ENCODE measurements around the gene SLA2.
"Not testable (repeated sequence)": the region's sequence is repeated elsewhere in the genome, so short reads cannot be mapped to it uniquely, and the experiment has no call there.

Gene SLA2

DNA sequence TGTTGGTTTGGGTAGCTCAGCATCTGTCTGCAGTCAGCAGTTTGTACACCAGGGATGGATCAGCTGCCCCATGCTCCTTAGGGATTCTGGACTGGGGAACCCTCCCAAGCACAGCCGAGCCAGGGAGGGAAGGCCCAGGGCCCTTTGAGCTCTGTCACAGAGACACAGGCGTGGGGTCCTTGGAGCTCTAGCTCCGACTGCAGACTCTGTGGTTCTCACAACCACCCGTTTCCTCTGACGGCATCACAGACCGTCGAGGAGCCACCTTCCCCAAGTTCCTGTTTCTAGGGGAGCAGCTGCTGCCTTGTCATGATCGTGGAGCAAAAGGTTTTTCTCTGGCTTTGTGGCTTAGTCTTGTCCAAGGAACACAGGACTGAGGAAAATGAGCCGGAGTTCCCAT, at the start of gene SLA2:
Gene SLA2, minus strand, starts transcription at position 199 of the 400 bp plus-strand sequence. CDS start 4,861 bp downstream, outside the sequence.
- in situ Hi-C loops (cut with MboI; ENCODE audit: low sequenced_read_pairs), result no loop called here

- in situ Hi-C loops (cut with MboI; ENCODE audit: low sequenced_read_pairs), result not testable (repeated sequence)
These were observed 49.5 kb upstream of the SLA2 start for GRCh38 chr20:36695467-36695866.

DNA sequence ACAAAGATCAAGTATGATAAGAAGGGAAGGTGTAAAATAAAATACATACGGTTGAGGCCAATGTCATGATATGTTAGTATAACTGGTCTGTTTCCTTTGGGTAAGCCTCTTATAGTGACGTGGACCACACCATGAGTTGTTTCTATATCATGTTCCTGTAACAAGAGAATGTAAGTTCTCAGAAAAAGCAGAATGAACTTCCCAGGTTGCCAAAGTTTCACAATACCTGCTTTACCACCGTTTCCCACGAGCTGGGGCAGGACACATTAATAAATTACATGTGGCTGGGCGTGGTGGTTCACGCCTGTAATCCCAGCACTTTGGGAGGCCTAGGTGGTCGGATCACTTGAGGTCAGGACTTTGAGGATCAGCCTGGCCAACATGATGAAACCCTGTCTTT, 42.6 kb upstream of the SLA2 start:
- in situ Hi-C loops (cut with MboI; ENCODE audit: low sequenced_read_pairs), result no loop called here

GRCh38 chr20:36687850-36688249, 41.9 kb upstream of the SLA2 start:
- in situ Hi-C loops (cut with MboI; ENCODE audit: low sequenced_read_pairs), result no loop called here

GRCh38 chr20:36686944-36687343, 40.9 kb upstream of the SLA2 start:
- in situ Hi-C loops (cut with MboI; ENCODE audit: low sequenced_read_pairs), result no loop called here

DNA sequence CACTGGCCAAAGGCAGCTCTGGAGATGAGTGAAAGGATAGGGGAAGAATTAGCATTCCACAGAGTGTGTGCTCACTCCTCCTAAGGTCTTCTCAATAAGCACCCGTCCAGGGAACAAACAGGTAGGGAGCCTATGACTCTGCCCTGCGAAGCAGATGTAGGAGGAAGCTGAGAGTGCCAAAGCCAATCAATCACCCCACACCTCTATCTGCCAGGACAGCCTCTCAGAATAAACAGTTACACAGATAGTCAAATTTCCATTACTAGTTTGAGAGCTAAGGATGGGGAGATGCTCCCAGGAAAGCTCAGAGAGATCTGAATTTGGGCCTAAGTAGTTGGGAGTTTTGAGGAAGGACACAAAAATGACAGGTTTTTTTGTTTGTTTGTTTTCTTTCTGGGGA, 40.5 kb upstream of the SLA2 start:
- in situ Hi-C loops (cut with MboI; ENCODE audit: low sequenced_read_pairs), result no loop called here

DNA sequence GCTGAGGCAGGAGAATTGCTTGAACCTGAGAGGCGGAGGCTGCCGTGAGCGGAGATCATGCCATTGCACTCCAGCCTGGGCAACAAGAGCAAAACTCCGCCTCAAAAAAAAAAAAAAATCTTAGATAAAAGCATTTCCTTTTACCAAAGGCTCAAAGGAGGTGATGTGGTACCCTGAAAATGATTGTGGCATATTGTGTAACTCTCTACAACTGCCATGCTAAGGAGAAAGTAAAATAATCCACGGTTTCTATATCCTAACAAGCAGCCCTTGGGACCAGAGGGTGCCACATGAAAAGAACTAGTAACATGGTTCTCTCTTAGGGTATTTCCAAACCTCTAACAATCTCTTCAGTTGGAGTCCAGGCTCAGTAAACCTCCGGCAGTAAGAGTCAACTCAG, 38.8 kb upstream of the SLA2 start:
- in situ Hi-C loops (cut with MboI; ENCODE audit: low sequenced_read_pairs), result no loop called here

GRCh38 chr20:36682311-36682710, 36.3 kb upstream of the SLA2 start:
- in situ Hi-C loops (cut with MboI; ENCODE audit: low sequenced_read_pairs), result no loop called here

- in situ Hi-C loops (cut with MboI; ENCODE audit: low sequenced_read_pairs), result no loop called here
These were observed 31.4 kb upstream of the SLA2 start for GRCh38 chr20:36677422-36677771.

DNA sequence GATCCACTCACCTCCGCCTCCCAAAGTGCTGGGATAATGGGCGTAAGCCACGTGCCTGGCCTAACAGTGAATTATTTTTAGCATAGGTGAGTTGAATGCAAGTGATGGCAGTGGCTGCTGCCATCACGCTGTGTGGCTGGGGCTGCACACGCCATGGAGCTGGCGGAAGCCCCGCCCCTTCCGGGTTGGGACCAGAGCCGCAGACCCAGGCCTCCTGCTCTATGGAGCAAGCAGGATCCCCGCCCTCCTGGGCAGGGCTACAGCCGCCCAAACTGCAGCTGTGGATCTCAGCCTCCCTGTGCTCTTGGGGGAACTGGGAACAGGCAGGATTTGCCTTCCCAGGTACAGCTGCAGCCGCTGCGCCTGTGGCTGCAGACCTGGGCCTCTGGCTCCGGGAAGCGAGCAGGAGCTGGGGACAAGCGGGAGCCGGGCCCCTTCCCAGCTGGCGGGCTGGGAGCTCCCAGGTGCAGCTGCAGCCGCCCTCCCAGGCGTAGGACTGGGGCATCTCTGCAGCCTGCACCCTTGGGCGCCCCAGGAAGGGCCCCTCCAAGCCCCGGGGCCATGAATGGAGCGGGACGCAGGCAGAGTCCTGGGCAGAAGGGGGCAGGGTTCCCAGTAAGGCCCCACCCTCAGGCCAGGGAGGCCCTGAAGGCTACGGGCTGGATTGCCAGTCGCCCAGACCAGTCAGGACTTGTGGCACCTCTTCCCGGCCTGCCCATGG, 30.9 kb upstream of the SLA2 start:
- in situ Hi-C loops (cut with MboI; ENCODE audit: low sequenced_read_pairs), result no loop called here

GRCh38 chr20:36675545-36675944, 29.5 kb upstream of the SLA2 start:
- in situ Hi-C loops (cut with MboI; ENCODE audit: low sequenced_read_pairs), result not testable (repeated sequence)

DNA sequence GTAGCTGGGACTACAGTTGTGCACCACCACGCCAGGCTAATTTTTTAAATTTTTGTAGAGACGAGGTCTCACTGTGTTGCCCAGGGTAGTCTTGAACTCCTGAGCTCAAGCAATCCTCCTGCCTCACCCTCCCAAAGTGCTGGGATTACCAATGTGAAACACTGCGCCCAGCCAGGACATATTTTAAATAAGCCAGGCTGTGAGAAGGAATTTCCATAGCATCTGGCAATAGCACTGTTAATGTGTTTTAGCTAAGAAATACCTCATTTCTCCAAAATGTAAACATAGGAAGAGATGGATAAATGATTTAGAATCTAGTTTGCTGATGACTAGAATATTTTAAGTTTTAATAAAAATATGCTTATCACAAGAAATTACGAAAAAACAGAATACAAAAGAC, 27.0 kb upstream of the SLA2 start:
- in situ Hi-C loops (cut with MboI; ENCODE audit: low sequenced_read_pairs), result no loop called here

DNA sequence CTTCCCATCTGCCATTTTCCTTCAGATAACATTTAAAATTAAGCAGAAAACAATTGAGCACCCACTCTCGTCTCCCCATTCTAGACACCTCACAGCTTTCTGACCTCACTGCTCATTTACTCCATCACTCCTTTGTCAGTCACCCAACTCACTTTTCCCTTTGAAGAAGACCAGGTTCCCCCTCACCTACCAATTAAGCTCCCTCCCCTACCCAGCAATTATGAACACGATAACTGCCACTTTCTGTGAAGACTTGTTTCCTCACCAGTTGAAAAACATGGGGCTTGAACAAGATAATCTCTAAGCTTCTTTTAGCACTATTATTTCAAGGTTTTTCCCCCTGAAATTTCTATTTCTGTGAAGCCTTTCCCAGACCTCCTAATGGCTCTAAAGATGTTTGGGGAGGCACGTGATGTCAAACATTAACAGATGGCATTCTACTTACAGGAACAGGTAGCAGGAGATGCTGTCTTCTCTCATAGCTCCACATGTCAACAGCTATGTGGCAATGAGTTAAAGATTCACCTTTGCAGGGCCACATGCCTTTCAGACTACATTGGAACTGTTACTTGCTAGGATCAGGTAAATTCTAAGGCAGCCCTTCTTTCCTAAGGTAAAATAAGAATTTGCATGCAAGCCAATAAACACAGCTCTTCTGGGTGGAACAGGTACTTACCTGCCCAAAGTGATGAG, 24.8 kb upstream of the SLA2 start:
- in situ Hi-C loops (cut with MboI; ENCODE audit: low sequenced_read_pairs), result no loop called here

- in situ Hi-C loops (cut with MboI; ENCODE audit: low sequenced_read_pairs), result no loop called here
These were observed 20.3 kb upstream of the SLA2 start for GRCh38 chr20:36666181-36666740.

GRCh38 chr20:36663031-36663430, 17.0 kb upstream of the SLA2 start:
- in situ Hi-C loops (cut with MboI; ENCODE audit: low sequenced_read_pairs), result no loop called here

DNA sequence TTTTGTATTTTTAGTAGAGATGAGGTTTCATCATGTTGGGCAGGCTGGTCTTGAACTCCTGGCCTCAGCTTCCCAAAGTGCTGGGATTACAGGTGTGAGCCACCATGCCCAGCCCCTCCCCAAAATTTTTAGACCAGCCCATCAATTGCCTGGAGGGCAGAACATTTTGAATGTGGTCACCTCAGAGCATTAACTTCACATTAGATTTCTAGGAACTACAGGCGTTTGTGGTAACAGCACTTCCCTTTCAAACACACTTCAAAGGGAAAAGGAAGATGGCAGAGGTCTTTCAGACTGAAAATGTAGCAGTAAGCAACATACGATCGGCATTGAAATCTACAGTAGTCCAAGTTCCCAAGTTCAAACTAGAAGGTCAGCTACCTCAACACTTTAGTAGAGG, 12.3 kb upstream of the SLA2 start:
- in situ Hi-C loops (cut with MboI; ENCODE audit: low sequenced_read_pairs), result no loop called here

DNA sequence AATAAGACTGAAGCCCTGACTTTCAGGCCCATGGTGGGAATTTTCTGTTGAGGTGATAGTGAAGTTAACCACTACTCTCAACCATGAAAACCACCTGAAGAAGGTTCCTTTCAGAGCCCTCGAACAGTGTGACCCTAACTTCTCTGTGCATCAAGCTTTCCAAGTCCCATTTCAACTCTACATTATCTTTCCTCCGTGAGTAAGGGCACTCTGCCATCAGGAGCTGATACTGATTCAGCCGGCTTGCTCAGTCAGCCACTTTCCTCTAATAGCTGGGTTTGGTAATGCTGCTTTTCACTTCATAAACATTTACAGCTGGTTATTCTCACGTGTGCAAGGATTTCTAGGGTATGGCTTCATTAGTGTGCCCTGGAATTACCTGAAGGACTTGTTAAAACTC, 10.7 kb upstream of the SLA2 start:
- in situ Hi-C loops (cut with MboI; ENCODE audit: low sequenced_read_pairs), result no loop called here

DNA sequence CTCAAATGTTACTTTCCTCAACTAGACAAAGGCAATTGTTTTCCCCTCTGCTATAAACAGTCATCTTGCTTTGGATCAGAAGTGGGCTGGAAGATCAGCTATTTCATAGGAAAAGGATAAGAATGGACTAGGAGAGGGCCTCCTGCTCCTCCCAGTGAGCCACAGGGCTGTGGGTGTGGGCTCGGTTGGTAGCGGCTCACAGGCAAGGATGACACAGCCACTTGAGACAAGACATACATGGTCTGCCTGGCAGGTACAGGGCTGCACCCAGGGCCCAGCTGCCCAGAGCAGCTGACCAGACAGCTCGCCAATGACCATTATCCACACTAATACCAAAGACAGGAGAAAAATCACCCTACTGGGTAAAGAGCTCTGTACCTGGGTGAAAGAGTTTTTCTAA, 9.0 kb upstream of the SLA2 start:
- in situ Hi-C loops (cut with MboI; ENCODE audit: low sequenced_read_pairs), result no loop called here

DNA sequence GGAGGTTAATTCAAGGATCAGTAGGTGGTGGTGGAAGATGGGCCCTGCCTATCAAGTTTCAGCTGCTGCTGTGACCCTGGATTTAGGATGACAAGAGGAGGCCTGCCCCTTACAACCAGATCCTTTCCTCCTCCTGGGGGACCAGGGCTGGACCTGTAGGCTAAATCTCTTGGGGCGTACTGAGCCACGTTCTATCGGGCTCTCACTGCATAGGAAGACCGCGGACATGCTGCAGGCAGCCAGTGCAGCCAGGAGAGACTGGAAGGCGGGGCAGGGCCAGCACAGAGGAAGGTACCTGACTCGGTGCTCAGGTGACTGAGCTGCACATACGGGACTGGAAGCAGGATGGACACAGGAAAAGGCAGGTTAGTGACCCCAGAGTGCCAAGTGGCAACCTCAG, 8.5 kb upstream of the SLA2 start:
- in situ Hi-C loops (cut with MboI; ENCODE audit: low sequenced_read_pairs), result no loop called here

- in situ Hi-C loops (cut with MboI; ENCODE audit: low sequenced_read_pairs), result no loop called here
These were observed 7.5 kb upstream of the SLA2 start for GRCh38 chr20:36653456-36653855.

- in situ Hi-C loops (cut with MboI; ENCODE audit: low sequenced_read_pairs), result no loop called here
These were observed 1.5 kb upstream of the SLA2 start for GRCh38 chr20:36647196-36648121.
